ENCODE data around the gene TOP1. TPM values are rescaled to one million over a fixed set of nuclear protein-coding genes. Genes with fewer than 3 reads are reported as not detected.
"Not testable (repeated sequence)": the region's sequence is repeated elsewhere in the genome, so short reads cannot be mapped to it uniquely, and the experiment has no call there.

TOP1 gene
- polyA plus RNA-seq, 3 donors = 6.9 to 11.5 (median 11.5) TPM

DNA sequence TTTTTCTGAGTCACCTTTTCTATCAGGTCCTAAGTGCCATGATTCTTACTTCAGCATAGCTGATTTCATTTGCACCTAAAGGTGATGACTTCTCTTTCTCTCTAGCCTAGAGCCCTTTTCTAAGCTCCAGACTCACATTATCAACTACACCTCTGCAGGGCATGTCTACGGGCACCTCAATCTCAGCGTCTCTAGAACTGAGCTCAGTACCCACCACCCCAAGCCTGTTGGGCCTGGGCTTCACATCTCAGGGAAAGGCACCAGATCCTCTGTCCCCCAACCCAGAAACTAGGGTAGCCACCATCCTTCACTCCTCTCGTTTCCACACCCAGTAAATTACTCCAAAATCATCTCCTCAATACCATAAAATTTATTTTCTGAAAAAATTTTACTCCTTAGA lies 98.1 kb downstream of the TOP1 start:
- H3K9me3 Mint-ChIP-seq = peaks cover 0 to 5% (median 4%) of the 10 kb centered on the region in 7 donors

DNA sequence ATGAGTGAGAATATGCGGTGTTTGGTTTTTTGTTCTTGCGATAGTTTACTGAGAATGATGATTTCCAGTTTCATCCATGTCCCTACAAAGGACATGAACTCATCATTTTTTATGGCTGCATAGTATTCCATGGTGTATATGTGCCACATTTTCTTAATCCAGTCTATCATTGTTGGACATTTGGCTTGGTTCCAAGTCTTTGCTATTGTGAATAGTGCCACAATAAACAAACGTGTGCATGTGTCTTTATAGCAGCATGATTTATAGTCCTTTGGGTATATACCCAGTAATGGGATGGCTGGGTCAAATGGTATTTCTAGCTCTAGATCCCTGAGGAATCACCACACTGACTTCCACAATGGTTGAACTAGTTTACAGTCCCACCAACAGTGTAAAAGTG lies 99.7 kb downstream of the TOP1 start:
- H3K27me3 Mint-ChIP-seq (ENCODE audit: low read depth in 3 of 3); H3K4me1 ChIP-seq (ENCODE audit: control insufficient read depth in 1 of 2, insufficient read depth in 2 of 2, low read length in 2 of 2); H3K79me2 ChIP-seq (ENCODE audit: insufficient read depth, low read length); DNase-seq; H3K9ac ChIP-seq (ENCODE audit: insufficient read depth, low read length, poor library complexity, severe bottlenecking); H4K20me1 ChIP-seq (ENCODE audit: insufficient read depth, low read length); H3K4me3 Mint-ChIP-seq; H3K27me3 ChIP-seq (ENCODE audit: control insufficient read depth in 2 of 2, insufficient read depth in 2 of 2, low read length in 2 of 2); H2AFZ ChIP-seq (ENCODE audit: insufficient read depth, low read depth, low read length, poor library complexity, severe bottlenecking); H3K4me3 ChIP-seq (replicated peaks in 1 of 3; ENCODE audit: low read depth in 2 of 3, low read length in 3 of 3); H3K4me1 Mint-ChIP-seq; H3K27ac ChIP-seq (ENCODE audit: low read depth in 1 of 2, low read length in 2 of 2); intact Hi-C loops (cut with micrococcal nuclease); H3K9me3 Mint-ChIP-seq; H3K9me3 ChIP-seq (replicated peaks in 1 of 2; ENCODE audit: control insufficient read depth in 1 of 2, insufficient read depth in 1 of 2, low read length in 2 of 2); H3K4me2 ChIP-seq (replicated peaks; ENCODE audit: extremely low read depth, low read length, poor library complexity, severe bottlenecking); H3K27ac Mint-ChIP-seq: not testable (repeated sequence)
- peaks cover 29 to 38% of the 10 kb centered on the region in 2 donors for H3K36me3 ChIP-seq (replicated peaks in 1 of 2; ENCODE audit: control insufficient read depth in 1 of 2, insufficient read depth in 2 of 2, low read length in 2 of 2)
- H3K36me3 Mint-ChIP-seq = peaks cover 34 to 41% of the 10 kb centered on the region in 2 donors
- WGBS (ENCODE audit: insufficient coverage) = no CpG with 5 or more reads among the region's 3 CpGs

More for the DNA sequence above, 98.1 kb downstream of the TOP1 start:
- Histone ChIP-seq H3K79me2 (ENCODE audit: insufficient read depth, low read length) (no peaks in the 10 kb centered on the region), H3K27me3 (ENCODE audit: control insufficient read depth in 2 of 2, insufficient read depth in 2 of 2, low read length in 2 of 2) (no peaks in the 10 kb centered on the region), H3K4me2 (replicated peaks; ENCODE audit: extremely low read depth, low read length, poor library complexity, severe bottlenecking) (no peak overlapping the region), H3K27ac (ENCODE audit: low read depth in 1 of 2, low read length in 2 of 2) (no peak overlapping the region), H3K4me1 (ENCODE audit: control insufficient read depth in 1 of 2, insufficient read depth in 2 of 2, low read length in 2 of 2) (no peaks in the 10 kb centered on the region), H2AFZ (ENCODE audit: insufficient read depth, low read depth, low read length, poor library complexity, severe bottlenecking) (no peak overlapping the region), H3K9me3 (replicated peaks in 1 of 2; ENCODE audit: control insufficient read depth in 1 of 2, insufficient read depth in 1 of 2, low read length in 2 of 2) (no peaks in the 10 kb centered on the region), H3K4me3 (replicated peaks in 1 of 3; ENCODE audit: low read depth in 2 of 3, low read length in 3 of 3) (no peak overlapping the region), H3K36me3 (replicated peaks in 1 of 2; ENCODE audit: control insufficient read depth in 1 of 2, insufficient read depth in 2 of 2, low read length in 2 of 2) (peaks cover 45 to 54% of the 10 kb centered on the region in 2 donors), H4K20me1 (ENCODE audit: insufficient read depth, low read length) (no peaks in the 10 kb centered on the region), H3K9ac (ENCODE audit: insufficient read depth, low read length, poor library complexity, severe bottlenecking) (no peak overlapping the region)
- peak overlapping the region in 2 of 7 donors; percentile 12 to 31 for H3K27ac Mint-ChIP-seq
- intact Hi-C loops (cut with micrococcal nuclease) = no loop called here
- no peaks in the 10 kb centered on the region for H3K4me1 Mint-ChIP-seq
- DNase-seq = no peak
- H3K27me3 Mint-ChIP-seq (ENCODE audit: low read depth in 3 of 3) = peaks cover 0 to under 1% (median 0%) of the 10 kb centered on the region in 3 donors
- 100% methylated on average over 2 of the region's 3 CpGs for WGBS (ENCODE audit: insufficient coverage)
- H3K36me3 Mint-ChIP-seq = peaks cover 49 to 57% of the 10 kb centered on the region in 2 donors
- no peak overlapping the region for H3K4me3 Mint-ChIP-seq
- TF ChIP-seq, protein P1, sequence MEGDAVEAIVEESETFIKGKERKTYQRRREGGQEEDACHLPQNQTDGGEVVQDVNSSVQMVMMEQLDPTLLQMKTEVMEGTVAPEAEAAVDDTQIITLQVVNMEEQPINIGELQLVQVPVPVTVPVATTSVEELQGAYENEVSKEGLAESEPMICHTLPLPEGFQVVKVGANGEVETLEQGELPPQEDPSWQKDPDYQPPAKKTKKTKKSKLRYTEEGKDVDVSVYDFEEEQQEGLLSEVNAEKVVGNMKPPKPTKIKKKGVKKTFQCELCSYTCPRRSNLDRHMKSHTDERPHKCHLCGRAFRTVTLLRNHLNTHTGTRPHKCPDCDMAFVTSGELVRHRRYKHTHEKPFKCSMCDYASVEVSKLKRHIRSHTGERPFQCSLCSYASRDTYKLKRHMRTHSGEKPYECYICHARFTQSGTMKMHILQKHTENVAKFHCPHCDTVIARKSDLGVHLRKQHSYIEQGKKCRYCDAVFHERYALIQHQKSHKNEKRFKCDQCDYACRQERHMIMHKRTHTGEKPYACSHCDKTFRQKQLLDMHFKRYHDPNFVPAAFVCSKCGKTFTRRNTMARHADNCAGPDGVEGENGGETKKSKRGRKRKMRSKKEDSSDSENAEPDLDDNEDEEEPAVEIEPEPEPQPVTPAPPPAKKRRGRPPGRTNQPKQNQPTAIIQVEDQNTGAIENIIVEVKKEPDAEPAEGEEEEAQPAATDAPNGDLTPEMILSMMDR (IDR thresholded peaks at IDR 0.05) = no peak

All from CD14-positive monocyte (primary cell).